Endothelial cell of hepatic sinusoid (primary cell): ENCODE results near the gene MUS81.
"Not testable (repeated sequence)": the region's sequence is repeated elsewhere in the genome, so short reads cannot be mapped to it uniquely, and the experiment has no call there.

Experiments used
- in situ Hi-C: cut with HindIII; loops from 2 replicates; pipeline ENCODE4 v1.10.0; 2017; ENCODE audit warnings: low sequenced_read_pairs

The MUS81 gene

DNA sequence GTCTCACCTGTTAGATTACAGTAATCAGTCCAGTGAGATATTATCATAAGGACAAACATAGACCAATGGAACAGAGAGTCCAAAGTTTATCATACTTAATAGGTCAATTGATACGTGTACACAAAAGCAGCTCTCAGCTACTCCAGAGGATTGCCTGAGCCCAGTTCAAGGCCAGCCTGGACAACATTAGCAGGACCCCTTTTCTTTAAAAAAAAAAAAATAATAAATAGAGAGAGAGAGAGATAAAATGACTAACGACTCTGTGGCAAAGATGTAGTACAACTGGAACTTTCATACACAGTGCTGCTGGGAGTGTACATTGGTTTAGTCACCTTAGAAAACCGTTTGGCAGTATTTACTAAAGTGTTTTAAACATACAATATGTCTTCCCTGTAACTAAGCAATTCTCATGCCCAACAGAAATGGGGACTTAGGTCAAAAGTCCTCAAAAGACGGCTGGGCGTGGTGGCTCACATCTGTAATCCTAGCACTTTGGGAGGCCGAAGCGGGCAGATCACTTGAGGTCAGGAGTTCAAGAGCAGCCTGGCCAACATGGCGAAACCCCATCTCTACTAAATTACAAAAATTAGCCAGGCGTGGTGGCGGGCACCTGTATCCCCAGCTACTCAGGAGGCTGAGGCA lies 15.9 kb upstream of the MUS81 start:
- in situ Hi-C loops: loop anchor here (5.0 kb wide), 1 partner anchor 72 kb away; no protein-coding TSS in a partner anchor

DNA sequence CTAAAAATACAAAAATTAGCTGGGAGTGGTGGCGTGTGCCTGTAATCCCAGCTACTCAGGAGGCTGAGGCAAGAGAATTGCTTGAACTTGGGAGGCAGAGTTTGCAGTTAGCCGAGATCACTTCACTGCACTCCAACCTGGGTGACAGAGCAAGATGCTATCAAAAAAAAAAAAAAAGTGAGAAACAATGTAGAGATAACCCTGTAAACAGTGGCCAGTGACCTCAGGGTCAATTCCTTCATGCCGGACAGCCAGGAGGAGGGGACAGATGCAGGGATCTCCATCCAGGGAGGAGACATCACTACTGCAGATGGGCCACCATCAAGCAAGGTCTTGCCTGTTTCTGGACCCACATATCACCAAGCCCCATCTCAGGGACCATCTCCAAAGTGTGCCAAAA lies 12.5 kb upstream of the MUS81 start:
- in situ Hi-C loops: no loop called here

DNA sequence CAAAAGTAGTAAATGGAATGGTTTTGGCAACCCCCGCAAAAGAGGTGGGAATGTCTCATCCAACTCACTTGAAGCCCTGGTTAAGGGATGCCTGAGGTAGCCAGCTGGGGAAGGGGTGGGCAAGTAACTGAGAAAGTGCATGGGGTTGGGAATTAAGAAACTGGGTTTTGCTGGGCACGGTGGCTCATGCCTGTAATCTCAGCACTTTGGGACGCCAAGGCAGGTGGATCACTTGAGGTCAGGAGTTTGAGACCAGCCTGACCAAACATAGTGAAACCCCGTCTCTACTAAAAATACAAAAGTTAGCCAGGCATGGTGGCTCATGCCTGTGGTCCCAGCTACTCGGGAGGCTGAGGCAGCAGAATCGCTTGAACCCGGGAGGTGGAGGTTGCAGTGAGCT lies 11.5 kb upstream of the MUS81 start:
- in situ Hi-C loops: not testable (repeated sequence)

DNA sequence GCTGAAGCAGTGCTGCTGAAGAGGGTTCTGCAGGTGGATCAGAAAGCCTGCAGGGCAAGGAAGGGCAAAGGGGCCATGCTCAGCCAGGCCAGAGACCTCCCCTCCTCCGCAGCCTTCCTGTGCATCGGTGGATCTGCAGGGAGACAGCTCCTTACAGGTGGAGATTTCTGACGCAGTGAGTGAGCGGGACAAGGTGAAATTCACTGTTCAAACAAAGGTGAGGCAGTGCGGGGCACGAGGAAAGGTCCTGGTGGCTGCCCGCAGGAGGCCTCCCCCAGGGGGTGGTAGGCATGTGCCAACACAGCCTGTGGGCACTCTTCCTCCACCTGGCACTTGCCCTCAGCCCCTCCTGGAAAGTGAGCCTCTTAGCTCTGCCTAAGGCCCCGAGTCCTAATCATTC lies 10.9 kb upstream of the MUS81 start:
- in situ Hi-C loops: no loop called here

DNA sequence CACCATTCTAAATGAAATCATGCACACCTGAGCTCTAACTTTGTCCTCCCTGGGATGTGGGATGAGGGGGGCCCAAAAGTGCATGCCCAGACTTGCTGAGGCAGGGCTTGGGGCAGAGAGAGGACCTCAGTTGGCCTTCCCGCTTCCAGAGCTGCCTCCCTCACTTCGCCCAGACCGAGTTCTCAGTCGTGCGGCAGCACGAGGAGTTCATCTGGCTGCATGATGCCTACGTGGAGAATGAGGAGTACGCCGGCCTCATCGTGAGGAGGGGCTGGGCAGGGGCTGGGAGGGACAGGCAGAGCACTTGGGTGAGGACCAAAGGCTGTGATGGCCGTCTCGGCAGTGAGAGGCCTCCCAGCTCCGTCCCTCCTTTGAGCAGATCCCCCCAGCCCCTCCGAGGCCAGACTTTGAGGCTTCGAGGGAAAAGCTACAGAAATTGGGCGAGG lies 10.4 kb upstream of the MUS81 start:
- in situ Hi-C loops: no loop called here

DNA sequence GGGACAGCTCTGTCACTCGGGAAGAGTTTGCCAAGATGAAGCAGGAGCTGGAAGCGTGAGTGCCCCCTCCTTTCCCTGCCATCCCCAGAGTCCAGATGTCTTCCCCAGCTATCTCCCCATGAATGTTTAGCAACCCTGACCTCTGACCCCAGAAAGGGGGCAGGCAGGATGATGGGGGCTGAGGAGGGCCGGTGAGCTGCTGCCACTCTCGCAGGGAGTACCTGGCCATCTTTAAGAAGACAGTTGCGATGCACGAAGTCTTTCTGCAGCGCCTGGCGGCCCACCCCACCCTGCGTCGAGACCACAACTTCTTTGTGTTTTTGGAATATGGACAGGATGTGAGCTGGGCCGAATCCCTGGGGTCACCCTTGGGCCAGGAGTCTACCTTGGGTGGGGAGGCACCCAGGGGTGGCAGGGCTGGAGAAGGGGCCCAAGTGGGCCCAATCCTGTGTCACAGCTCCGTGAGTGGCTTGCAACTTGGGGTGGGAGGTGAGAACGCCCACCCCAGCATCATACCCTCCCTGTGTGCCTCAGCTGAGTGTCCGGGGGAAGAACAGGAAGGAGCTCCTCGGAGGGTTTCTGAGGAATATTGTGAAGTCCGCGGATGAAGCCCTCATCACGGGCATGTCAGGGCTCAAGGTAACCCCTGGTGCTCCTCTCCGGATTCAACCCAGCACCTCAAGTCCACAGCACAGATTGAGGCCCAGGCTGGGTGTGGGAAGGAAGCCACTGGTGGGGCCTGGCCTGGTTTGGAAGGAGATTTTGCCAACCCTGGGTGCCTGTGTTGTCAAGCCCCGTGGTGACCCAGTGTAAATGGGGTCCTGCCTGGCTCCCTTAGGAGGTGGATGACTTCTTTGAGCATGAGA lies 9.8 kb upstream of the MUS81 start:
- in situ Hi-C loops: no loop called here

DNA sequence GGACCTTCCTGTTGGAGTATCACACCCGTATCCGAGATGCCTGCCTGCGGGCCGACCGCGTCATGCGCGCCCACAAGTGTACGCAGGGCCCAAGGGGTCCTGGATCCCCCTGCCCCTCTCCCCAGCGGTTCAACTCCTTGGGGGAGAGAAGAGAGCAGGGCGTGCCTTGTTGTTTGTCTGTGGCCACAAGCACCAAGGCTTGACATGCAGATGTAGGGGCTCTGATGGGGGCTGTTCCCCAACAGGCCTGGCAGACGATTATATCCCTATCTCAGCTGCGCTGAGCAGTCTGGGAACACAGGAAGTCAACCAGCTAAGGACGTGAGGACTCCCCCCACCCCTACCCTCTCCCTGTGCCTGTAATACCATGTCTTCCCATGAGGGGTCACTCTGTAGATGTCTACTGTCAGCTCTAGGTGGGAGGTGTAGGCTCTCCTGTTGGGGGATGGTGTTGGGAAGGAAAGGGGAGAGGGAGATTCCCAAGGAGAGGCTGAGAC lies 9.1 kb upstream of the MUS81 start:
- in situ Hi-C loops: no loop called here

DNA sequence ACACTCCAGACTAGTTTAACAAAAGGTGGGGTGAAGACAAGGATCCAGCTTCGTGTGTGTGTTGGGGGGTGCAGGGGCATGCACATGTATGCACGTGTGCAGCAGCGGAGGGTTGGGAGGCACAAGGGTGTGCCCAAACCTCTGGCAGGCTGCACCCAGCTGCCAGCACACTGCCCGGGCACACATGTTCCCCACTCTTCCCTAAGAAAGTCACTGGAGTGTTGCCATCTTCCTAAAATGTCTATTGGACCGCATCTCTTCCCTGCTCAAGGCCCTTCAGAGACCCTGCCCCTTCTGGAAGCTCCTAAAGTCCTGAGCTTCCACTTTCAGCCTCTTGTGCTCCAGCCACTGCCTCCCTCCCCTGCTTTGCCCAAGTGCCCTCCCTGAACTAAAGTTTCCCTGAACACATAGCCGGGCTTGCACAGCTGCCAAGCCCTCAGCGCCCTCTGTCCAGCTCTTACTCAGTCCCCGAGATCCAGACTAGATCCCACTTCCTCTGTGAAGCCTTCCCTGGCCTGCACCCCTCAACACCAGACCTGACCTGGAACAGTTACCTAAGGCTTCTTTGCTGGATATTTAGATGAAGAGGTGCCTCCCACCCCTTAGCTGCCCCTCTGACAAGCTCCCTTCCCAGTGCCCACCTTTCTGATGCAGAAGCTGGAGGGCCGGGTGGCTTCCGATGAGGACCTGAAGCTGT lies 8.3 kb upstream of the MUS81 start:
- in situ Hi-C loops: no loop called here

DNA sequence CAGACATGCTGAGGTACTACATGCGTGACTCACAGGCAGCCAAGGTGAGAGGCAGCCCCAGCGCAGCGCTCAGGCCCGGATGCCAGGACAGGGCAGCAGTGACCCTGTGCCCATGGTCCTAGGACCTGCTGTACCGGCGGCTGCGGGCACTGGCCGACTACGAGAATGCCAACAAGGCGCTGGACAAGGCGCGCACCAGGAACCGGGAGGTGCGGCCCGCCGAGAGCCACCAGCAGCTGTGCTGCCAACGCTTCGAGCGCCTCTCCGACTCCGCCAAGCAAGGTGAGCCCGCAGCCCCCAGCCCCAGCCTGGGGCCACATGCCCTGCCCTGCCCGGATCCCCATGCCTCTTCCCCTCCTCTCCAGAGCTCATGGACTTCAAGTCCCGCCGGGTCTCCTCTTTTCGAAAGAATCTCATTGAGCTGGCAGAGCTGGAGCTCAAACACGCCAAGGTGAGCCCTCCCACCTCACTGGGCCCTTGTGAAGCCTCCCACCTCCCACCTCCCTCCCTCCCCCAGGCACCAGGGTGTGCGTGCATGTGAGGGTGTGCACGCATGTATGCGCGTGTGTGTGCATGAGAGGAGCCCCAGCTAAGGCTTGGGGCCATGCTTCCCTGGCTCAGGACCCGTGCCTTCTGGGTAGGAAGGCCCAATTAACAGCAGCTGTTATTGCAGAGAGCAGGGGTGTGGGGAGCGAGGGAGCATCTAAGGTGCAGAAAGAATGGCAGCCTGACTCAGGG lies 7.6 kb upstream of the MUS81 start:
- in situ Hi-C loops: no loop called here

DNA sequence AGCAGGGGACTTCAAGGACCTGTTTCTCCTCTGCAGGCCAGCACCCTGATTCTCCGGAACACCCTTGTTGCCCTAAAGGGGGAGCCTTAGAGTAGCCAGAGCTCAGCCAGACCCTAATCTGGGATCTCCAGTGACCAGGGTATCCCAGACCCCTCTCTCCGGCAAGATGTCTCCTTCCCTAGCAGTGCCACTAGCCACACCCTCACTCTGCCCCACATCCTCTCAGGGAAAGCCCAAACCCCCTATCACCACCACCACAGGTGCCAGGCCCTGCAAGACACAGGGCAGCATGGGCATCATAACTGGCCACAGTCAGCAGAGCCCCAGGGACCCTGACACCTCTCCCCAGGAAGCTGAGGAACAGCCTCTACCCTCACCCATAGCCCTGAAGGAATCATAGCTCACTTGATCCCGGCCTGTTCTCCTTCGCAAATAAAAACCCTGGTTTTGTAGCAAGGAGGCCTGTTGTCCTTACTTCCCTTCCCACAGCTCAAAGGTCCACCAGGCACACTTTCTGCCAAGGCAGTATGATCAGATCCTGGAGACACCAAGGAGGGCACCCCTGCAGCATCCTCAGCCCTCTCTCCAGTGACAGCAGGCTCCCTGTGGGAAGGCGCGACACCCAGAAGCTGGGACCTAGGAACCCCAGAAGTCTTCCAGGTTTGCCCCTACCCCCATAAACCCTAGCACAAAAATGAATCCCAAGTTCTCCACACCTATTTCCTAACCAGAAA lies 6.8 kb upstream of the MUS81 start:
- in situ Hi-C loops: no loop called here

DNA sequence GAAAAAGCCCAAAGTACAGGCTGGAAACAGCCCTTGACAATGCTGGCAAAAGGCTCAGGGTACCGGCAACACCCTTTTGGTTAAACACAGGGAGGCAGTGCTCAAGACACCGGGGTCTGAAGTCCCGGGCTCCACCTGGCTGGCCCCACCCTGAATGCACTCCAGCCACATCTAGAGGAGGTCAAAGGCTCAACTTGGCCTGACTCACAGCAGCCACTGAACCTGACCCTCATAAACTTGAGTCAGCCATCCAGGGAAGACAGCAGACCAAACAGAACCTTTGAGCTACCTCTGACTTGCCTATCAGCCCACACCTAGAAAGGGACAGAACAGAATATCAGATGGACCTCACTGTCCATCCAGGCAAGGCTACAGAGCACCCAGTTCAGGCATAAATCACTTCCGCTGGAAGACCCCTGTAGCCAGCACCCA lies 6.1 kb upstream of the MUS81 start:
- in situ Hi-C loops: no loop called here

DNA sequence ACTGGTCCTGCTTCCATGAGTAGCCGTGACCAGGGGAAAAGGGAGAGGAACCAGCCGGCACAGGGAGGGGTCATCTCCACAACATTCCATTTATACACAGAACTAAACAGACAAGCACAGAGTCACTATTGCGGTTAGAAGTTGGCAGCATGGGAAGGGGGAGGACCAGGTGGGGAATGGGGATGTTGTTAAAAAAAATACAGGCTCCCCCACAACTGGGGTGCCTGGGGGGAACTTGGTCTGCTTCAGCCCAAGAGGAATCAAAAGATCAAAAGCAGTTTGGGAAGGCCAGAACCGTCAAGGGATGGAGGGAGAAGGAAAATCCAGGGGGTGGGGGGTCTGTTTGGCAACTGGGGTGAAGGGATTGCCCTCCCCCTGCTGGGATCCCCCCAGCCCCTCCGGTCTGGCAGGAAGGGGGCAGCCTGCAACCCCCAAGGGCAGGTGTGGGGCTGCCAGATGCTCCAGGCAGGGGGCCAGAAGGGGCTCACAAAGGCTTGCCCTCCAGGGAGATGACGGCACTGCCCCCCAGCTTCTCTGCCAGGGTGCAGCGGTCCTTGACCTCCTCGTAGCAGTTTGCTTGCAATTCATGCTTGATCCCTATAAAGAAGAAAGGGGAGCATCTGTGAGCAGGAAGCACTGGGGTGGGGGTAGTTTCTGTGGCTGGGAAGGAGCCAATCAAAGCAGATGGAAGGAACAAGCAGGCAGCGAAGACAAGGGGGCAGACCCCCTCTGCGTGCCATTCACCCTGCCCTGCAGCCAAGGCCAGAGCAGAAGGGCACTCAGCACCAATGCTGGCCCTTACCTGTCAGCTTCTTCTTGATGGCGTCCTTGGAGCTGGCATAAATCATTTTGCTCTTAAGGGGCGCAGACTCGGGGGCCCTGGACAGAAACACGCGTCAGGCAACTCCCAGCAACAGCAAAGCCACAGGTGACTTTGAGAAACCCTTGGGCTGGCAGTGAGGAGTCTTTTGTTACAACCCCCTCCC lies 5.1 kb upstream of the MUS81 start:
- in situ Hi-C loops: no loop called here

DNA sequence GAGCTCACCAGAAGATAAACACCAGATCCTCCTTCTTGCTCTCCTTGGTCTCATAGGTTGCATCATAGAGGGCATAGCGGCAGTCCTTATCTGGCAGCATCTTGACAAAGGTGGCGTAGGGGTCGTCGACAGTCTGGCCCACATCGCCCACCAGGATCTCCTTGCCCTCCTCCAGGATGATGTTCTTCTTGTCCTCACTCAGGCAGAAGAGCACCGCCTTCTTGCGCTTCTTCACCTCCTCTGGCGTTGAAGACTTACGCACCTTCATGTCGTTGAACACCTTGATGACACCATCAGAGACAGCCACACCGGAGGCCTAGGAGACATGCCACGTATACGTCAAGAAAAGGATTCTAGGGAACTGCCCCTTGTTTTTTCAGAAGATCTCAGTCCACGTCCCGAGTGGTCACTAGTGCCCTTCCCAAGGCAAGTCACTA lies 4.3 kb upstream of the MUS81 start:
- in situ Hi-C loops: no loop called here

DNA sequence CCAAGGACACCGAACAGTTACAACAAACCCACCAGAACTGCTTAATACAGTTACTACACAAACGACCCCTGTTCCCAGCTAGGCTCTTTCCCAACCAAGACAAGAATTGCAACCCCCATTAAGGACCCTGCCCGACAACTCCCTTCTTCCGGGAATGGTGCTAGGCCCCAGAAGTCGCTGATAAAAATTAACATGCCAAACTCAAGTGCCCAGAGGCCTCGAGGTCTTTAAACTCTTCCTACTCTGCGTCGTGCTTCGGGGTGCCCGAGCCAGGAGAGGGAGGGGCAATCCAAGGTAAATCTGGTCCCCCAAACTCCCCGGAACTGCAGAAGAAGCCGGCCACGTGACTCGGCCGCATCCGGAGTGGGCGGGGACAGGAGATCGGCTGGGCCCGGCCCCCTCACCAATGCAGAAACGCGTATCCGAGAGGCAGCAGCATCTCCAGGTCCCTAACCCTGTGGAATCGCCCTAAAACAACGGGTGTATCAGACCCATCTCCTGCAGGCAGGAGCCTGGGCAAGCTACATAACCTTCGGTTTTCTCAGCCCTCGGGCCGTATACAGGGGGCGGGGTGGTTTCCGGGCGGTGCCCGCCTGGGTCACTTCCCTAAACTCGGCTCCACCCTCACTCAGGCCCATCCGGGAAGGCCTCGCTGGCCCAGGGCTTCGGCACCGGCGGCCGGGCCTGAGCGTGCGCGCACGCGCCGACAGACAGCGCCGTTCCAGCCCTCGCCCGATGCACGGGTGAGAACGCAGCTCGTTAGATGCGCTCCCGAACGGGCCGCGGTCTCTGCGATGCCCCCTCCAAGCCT lies 3.3 kb upstream of the MUS81 start:
- in situ Hi-C loops: no loop called here

DNA sequence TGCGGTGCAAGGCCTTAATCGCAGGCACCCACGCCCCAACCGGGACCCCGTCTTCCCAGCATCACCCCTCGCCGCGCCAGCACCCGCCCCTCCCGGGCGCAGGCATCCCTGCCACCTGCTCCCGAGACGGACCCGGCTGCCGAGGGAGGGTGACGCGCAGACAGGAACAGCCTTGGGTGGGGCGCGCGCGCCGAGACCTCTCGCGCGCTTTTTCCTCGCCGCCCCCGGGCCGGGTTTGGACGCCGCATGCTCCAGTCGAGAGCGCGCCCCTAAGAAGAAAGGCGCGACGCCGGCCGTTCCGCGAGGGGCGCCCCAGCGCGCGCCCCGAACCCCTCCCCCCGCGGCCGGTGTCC lies 2.8 kb upstream of the MUS81 start:
- in situ Hi-C loops: no loop called here

DNA sequence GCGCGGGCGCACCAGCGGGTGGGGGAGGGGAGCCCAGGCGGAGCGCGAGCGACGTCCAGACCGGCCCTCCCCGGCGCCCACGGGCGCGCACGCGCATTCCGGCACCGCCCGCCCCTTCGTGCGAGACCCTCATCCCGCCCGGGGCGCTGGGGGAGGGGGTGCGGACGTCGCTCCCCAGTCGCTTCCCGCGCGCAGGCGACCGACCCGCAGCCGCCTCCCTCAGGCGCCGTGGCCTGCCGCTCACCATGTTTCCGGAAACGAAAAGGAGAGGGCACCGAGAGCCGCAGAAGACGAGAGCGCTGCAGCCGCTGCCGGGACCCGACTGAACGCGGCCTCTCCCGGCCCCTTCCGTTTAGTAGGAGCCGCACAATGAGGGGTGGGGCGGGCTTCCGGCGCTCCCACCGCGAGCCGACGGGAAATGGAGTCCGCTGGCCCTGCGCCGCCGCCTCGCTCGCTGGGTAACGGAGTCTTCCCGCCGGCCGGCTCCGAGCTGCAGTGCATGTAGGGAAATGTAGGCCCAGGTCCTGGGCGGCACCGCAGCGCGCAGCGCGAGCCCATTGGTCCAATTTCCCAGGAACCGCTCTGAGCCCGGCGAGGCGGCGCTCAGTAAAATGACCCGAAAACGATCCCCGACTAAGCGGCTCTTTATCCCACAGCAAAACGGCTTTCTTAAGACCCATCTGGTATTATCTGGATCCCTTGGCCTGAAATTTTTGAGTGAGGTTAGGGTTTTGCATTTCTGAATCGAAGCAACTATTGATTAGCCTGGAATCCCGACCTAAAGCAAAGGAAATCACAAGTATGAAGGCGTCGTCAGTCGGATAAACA lies 2.2 kb upstream of the MUS81 start, which contains the start of gene CFL1:
Gene CFL1, minus strand, starts transcription at position 328 of the 828 bp plus-strand sequence. Its CDS starts 81 bp downstream, at position 247.
- in situ Hi-C loops: no loop called here

DNA sequence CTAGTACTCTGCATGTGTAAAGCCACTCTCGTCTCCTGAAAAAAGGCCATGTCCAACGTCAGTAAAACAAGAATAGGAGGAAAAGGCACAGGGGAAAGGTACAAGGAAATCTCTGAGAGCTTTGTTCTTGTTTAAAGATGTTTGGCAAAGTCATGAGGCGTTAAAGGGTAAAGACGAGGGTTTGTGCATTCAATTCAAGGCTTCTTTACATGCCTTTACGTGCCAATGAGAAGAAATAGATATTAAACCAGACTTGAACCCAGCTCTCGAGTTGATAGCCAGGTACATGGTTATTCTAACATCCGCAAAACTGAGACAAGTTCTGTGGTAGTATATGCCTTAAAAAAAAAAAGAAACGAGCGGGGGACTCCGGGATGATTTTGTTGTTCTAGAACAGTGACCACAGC lies 1.5 kb upstream of the MUS81 start:
- in situ Hi-C loops: no loop called here
